NCI-H2107 treated with DMSO at 0.1 percent for 48 hours (cell line): ENCODE results near the gene RASSF5.
"Not testable (repeated sequence)": the region's sequence is repeated elsewhere in the genome, so short reads cannot be mapped to it uniquely, and the experiment has no call there.

Experiments
- DNase-seq: peaks from one replicate; lab custom pipeline; 2025; ENCODE audit not compliant: unreplicated experiment; lab: John Stamatoyannopoulos, UW

The RASSF5 gene

DNA sequence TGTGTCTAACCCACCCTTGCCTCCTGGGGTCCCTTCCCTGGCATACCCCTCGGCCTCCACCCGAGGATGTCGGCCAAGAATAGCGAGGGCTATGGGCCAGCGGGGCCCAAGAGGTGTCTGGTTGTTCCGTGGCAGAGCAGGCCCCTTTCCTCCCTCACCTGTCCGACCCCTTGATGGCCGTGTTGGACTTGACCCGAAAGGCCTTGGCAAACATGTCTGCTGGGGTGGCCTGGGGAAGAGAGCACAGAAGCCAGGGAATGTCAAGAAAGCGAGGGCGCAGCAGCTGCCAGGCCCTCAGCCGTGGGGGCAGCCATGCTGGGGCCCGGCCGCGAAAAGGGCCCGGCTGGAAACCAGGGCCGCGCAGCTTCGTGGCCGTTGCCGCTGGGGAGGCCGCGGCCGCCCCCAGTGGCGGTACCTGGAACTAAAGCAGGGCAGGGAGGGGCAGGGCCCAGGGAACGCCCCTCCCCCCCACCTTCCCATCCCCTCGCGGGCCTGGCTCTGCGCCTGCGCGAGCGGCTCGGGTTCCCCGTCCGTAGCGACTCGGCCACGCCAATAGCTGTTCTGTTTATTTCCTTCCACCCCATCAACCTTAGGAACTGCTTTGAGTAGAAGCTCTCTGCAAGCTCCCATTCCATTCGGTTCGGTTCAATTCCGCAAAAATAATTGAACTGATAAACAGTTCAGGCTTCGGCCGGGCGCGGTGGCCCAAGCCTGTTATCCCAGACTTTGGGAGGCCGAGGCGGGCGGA, 105.0 kb downstream of the RASSF5 start, which contains the start of gene EIF2D:
EIF2D (minus strand) TSS at position 337 of the 748 bp plus-strand sequence; CDS start at position 214, 123 bp downstream.
- peak; percentile 91 for DNase-seq

- not testable (repeated sequence) for DNase-seq
Observed at GRCh38 chr1:206626396-206626795, 119.1 kb downstream of the RASSF5 start.

- no peak for DNase-seq
Observed at GRCh38 chr1:206628916-206629315, 121.6 kb downstream of the RASSF5 start.

DNA sequence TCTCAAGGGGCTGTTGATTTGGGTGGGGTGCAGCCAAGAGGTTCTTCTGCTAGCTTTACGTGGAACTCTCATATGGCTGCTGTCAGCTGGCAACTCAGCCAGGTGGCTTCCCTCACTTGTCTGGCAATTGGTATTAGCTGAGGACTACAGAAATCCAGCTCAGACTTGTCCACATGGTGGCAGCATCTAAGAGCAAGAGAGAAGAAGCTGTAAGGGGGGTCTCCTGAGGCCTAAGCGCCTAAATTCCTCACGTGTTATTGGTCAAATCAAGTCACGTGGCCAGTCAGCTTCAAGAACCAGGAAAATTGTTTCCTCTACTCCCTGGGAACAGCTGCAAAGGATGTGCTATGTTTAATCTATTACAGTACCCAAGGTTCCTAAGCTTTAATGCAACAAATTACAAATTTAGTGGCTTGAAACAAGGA, 123.8 kb downstream of the RASSF5 start:
- DNase-seq, result peak; percentile 96

- no peak for DNase-seq
Observed at GRCh38 chr1:206633708-206634121, 126.4 kb downstream of the RASSF5 start.

- DNase-seq, result peak; percentile 60
Observed at GRCh38 chr1:206634365-206635079, 127.2 kb downstream of the RASSF5 start.

GRCh38 chr1:206635080-206635977, 128.0 kb downstream of the RASSF5 start, which contains the start of gene DYRK3:
DYRK3 (plus strand) TSS chr1:206635536; CDS start chr1:206635704, 168 bp downstream.
- DNase-seq, result peak; percentile 90

- peak; percentile 51 for DNase-seq
Observed at GRCh38 chr1:206635978-206636345, 128.6 kb downstream of the RASSF5 start.

- DNase-seq, result peak; percentile 33
Observed at GRCh38 chr1:206636671-206637070, 129.3 kb downstream of the RASSF5 start.

DNA sequence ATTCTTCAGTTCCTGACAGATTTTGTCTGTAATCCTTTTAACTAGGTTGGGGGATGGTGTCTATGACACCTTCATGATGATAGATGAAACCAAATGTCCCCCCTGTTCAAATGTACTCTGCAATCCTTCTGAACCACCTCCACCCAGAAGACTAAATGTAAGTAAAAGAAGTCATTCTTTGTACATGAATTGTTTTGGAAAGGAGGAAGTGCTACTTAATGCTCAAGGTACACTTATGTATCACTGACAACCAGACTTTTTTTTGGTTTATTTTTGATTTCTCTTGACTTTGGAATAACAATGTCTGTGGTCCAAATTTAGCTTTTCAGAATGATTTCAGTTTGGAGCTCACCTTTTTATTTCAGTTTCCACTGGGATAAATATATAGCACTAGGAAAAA, 130.3 kb downstream of the RASSF5 start:
- no peak for DNase-seq
